Cerebellar cortex (tissue), 1 donor: ENCODE results near the gene LZTR1.
A peak's percentile ranks its signal among the peaks of the same experiment; 100 is the strongest.
"Not testable (repeated sequence)": the region's sequence is repeated elsewhere in the genome, so short reads cannot be mapped to it uniquely, and the experiment has no call there.

ENCODE experiments used
- DNase-seq: peaks from one replicate; pipeline ENCODE4 v3.0.0-alpha.2; 2015; ENCODE audit warnings: low spot score

The LZTR1 gene

GRCh38 chr22:20981787-20982562 lies at the start of gene LZTR1:
Gene LZTR1 (plus strand): TSS chr22:20982297. CDS start chr22:20982372, 75 bp downstream.
- peak; percentile 81 for DNase-seq

- DNase-seq = no peak
Observed at GRCh38 chr22:20933910-20934309, 48.2 kb upstream of the LZTR1 start.

GRCh38 chr22:20935049-20935448 lies 47.0 kb upstream of the LZTR1 start:
- DNase-seq = not testable (repeated sequence)

GRCh38 chr22:20935780-20936539 lies 46.1 kb upstream of the LZTR1 start:
- not testable (repeated sequence) for DNase-seq

DNA sequence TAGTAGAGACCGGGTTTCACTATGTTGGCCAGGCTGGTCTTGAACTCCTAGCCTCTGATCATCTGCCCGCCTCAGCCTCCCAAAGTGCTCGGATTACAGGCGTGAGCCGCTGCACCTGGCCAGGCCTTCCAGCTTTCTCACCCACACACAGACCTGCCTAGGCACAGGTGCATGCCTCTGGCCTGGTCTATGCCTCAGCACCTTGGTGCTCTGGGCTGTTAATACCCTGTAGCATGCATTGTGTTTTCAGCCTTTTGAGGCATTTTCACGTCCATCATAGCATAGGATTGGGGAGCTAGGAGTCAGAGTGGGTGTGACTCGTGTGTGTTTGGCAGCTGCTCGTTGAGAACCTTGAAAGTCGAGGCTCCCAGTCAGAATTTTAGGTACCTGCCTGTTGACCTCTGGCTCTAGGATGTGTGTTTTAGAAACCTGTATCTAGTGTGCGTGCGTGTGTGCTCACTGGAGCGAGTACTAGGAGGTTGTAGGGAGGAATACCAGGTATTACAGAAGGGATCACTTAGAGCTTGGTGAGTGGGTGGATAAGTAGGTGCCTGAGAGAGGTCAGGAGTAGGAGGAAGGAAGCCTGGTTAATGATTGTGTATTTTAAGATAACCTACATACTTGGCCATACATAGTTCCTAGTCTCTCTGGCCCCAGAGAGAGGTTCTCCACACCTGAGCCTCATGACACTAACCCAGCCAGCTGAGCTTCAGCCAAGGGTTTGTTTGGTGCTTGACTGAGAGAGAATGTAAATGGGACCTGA lies 44.9 kb upstream of the LZTR1 start:
- peak; percentile 67 for DNase-seq

DNA sequence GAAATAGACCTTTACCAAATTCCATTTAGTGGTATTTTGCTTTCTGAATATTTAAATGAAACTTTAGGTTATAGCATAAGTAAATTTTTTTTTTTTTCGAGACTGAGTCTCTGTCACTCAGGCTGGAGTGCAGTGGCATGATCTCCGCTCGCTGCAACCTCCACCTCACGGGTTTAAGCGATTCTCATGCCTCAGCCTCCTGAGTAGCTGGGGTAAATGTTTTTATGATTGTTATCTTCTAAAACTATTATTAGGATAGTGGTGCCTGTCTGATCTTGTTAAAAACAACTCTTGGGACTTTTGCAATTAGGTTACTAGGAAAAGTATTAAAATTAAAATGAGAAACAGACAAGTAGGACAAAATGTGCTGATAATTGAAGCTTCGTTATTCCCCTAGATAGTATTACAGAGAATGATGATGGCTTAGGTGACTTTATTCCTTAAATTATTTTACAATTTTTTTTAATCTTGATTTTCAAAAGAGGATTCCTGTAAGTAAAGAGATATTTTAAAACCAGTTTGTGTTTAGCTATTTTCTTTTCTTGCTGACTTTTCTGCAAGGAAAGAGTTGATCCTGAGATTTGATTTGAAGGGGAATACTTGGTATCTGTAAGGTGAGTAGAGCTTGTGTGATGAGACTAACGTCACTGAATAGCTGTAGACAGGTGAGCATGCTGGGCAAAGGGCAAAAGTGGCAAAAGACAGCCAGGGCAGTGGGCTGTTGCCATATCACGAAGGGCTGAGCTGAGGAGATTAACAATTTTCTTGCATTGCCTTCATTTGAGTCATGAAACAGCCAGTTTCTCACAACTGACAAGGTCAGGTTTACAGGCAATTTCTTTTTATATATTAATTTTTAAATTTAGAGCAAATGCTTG lies 44.1 kb upstream of the LZTR1 start:
- no peak for DNase-seq

- DNase-seq = not testable (repeated sequence)
Observed at GRCh38 chr22:20939457-20940185, 42.5 kb upstream of the LZTR1 start.

GRCh38 chr22:20940186-20940651 lies 41.9 kb upstream of the LZTR1 start:
- DNase-seq = peak; percentile 84

DNA sequence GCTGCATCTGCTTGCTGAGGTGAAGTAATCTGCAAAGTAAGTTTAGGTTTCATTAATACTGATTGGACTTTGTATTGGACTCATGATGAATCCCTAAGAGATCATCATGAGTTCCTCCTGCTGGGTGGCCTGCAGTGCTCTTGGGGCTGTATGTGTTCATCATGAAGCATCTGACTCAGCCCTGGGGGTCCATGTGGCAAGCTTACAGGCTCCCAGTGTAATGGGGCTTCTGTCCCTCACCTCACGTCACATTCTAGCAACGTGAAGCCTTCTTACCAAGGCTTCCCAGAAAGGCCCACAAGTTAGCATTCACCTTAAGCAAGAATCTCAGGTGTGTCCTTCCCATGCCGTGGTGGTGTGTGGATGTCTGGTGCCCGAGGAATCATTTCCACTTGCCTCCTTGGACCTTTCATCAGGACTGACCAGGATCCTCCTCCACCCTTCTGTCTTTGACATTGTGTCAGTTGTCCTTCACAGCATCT lies 41.2 kb upstream of the LZTR1 start:
- DNase-seq = no peak

DNA sequence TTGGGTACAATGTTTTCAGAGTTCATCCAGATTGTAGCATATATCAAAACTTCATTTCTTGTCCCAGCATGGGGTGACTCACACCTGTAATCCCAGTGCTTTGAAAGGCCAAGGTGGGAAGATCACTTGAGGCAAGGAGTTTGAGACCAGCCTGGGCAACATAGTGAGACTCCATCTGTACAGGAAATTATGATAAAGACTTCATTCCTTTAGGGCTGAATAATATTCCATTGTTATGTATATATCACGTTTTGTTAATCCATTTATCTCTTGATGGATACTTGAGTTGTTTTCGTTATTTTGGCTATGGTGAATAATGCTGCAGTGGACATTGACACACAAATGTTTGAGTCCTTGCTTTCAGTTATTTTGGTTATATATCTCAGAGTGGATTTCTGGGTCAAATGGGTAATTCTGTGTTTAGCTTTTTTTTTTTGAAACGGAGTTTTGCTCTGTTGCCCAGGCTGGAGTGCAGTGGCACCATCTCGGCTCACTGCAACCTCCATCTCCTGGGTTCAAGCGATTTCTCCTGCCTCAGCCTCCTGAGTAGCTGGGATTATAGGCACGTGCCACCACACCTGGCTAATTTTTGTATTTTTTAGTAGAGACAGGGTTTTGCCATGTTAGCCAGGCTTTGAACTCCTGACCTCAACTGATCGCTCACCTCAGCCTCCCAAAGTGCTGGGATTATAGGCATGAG lies 39.7 kb upstream of the LZTR1 start:
- DNase-seq = not testable (repeated sequence)

GRCh38 chr22:20943104-20943933 lies 38.8 kb upstream of the LZTR1 start:
- DNase-seq = no peak

DNA sequence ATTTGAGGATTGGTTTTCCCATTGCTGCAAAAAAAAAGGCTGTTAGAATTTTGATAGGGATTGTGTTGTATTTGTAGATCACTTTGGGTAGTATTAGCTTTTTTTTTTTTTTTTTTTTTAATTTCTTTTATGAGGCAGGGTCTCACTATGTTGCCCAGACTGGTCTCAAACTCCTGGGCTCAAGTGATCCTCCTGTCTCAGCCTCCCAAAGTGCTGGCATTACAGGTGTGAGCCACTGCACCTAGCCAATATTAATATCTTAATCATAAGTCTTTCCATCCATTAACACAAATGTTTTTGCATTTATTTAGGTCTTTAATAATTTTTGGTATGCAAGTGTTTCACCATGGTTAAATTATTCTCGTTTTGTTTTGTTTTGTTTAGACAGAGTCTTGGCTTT lies 38.1 kb upstream of the LZTR1 start:
- DNase-seq = no peak

DNA sequence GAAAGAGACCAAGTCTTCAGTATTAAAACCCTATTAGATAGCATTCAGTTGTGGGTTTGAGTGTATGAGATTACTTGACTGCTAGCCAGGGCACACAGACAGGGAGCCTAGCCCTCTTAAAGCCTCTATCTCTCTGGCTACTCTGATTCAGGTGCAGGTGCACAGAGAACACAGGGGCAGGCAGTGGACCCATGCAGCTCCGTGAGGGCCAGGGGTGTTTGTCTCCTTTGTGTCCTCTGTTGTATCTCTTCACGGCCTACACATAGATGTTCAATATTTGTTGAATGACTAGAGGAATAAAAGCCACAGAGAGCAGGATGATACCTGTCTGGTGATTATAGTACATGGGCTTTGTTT lies 36.5 kb upstream of the LZTR1 start:
- no peak for DNase-seq

- DNase-seq = no peak
Observed at GRCh38 chr22:20946080-20946986, 35.8 kb upstream of the LZTR1 start.

DNA sequence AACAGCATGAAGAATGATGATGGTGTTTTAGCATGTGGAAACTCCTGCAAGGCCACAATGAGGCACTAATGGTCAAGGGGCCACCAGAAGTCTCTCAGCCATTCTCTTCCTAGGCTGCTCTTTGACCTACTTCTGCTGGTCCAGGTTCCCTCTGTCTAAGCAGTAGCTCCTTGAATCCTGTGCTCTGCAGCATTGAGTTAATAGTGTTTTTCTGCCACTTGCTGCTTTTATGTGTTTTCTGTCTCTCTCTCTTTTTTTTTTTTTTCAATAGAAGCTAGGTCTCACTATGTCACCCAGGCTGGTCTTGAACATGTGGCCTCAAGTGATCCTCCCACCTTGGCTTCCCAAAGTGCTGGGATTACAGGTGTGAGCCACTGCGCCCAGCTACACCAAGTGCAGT lies 35.1 kb upstream of the LZTR1 start:
- no peak for DNase-seq

- no peak for DNase-seq
Observed at GRCh38 chr22:20948450-20948849, 33.6 kb upstream of the LZTR1 start.

GRCh38 chr22:20948989-20949388 lies 33.1 kb upstream of the LZTR1 start:
- DNase-seq = no peak

DNA sequence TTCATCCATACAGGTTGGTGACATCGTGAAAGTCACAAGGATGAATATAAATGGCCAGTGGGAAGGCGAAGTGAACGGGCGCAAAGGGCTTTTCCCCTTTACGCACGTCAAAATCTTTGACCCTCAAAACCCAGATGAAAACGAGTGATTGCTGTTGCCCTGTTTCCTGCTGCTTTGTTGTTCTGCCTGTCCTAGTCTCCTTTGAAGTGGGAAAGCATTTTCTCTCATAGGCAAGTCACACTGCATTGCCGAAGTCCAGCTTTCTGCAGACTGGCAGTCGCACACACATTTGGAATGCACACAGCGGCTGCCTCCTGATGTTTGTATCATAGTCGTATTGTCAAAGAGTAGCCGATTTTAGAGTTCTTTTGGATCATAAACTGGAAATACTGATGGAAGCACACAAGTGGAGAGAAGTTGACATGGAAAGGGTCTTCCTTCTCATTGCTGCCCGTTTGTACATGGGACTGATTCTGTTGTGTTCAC lies 32.4 kb upstream of the LZTR1 start:
- no peak for DNase-seq
